GM12878 (cell line): Measurements from ENCODE around the gene FKBP9.

ENCODE experiments used
- BHLHE40 ChIP-seq, 2 experiments: fragments of 450-650 bp in 1 of 2; IDR thresholded peaks; 2 replicates each; pipeline ENCODE4 v1.6.1; 2011 to 2017; ENCODE audit warnings: low read depth in 2 of 2, borderline replicate concordance in 1 of 2, improper control_type of control experiment in 1 of 2, low read length in 1 of 2, mild to moderate bottlenecking in 1 of 2
- DPF2 ChIP-seq: fragments of 450-650 bp; IDR thresholded peaks from 2 replicates; pipeline ENCODE4 v1.6.1; 2017; ENCODE audit warnings: mild to moderate bottlenecking
- FOXM1 ChIP-seq: IDR thresholded peaks from 2 replicates; pipeline ENCODE4 v1.6.1; 2012; ENCODE audit warnings: low read depth, mild to moderate bottlenecking, inconsistent platforms, low read length, moderate library complexity
- TF ChIP-seq, protein P1 (sequence below), 3 experiments: IDR thresholded peaks in 2 of 3; conservative IDR thresholded peaks in 1 of 3; 2 replicates each; pipeline ENCODE4 v1.5.1; 2011; ENCODE audit warnings: low read depth in 3 of 3, low read length in 3 of 3, mild to moderate bottlenecking in 3 of 3, control low read depth in 2 of 3, moderate library complexity in 2 of 3, inconsistent platforms in 1 of 3, mixed read lengths in 1 of 3; ENCODE audit not compliant: control insufficient read depth in 2 of 3, insufficient read depth in 1 of 3; ENCODE audit errors: extremely low read depth in 1 of 3

DNA sequence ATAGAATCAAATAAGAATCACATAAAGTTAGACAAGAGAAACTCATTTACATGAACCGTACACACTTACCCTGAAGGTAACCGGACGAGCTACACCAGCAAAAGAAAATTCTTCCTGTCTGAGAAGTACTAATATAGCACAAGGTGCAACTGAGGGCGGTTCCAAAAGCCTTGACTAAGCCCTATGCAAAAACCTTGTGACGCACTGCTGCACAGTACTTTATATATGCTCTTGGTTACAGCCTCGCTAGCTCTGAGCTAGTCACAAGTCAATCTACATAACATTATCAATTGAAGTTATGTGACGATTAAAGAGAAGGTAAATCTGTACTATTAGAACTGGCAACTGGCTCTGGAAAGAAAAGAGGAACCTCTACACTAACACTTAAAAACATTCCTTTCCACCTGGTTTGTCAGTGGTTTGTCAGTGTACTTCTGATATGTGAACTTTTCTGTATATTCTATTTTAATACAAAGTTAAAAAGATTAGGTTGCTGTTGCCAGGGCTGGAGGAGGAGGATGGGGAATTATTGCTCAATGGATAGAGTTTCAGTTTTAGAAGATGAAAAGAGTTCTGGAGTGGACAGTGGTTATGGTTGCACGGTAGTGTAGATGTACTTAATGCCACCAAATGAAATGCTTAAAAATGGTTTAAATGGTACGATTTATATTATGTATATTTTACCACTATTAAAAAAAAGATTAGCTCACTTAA, 83.7 kb downstream of the FKBP9 start:
- no peak for TF ChIP-seq BHLHE40 (IDR thresholded peaks at IDR 0.05; ENCODE audit: borderline replicate concordance in 1 of 2, low read depth in 2 of 2, low read length in 1 of 2)
- TF ChIP-seq, protein P1, sequence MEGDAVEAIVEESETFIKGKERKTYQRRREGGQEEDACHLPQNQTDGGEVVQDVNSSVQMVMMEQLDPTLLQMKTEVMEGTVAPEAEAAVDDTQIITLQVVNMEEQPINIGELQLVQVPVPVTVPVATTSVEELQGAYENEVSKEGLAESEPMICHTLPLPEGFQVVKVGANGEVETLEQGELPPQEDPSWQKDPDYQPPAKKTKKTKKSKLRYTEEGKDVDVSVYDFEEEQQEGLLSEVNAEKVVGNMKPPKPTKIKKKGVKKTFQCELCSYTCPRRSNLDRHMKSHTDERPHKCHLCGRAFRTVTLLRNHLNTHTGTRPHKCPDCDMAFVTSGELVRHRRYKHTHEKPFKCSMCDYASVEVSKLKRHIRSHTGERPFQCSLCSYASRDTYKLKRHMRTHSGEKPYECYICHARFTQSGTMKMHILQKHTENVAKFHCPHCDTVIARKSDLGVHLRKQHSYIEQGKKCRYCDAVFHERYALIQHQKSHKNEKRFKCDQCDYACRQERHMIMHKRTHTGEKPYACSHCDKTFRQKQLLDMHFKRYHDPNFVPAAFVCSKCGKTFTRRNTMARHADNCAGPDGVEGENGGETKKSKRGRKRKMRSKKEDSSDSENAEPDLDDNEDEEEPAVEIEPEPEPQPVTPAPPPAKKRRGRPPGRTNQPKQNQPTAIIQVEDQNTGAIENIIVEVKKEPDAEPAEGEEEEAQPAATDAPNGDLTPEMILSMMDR (IDR thresholded peaks at IDR 0.05 in 2 of 3, conservative IDR thresholded peaks at IDR 0.05 in 1 of 3; ENCODE audit: control insufficient read depth in 2 of 3, extremely low read depth in 1 of 3, insufficient read depth in 1 of 3, low read depth in 3 of 3, low read length in 3 of 3) = no peak
- no peak for TF ChIP-seq FOXM1
- TF ChIP-seq DPF2 = no peak
